ENCODE data around the gene EHD1. TPM values are rescaled to one million over a fixed set of nuclear protein-coding genes. Genes with fewer than 3 reads are reported as not detected.

EHD1 gene
- total RNA-seq, 2 experiments from 2014 or later: 71.0 to 73.6 TPM

DNA sequence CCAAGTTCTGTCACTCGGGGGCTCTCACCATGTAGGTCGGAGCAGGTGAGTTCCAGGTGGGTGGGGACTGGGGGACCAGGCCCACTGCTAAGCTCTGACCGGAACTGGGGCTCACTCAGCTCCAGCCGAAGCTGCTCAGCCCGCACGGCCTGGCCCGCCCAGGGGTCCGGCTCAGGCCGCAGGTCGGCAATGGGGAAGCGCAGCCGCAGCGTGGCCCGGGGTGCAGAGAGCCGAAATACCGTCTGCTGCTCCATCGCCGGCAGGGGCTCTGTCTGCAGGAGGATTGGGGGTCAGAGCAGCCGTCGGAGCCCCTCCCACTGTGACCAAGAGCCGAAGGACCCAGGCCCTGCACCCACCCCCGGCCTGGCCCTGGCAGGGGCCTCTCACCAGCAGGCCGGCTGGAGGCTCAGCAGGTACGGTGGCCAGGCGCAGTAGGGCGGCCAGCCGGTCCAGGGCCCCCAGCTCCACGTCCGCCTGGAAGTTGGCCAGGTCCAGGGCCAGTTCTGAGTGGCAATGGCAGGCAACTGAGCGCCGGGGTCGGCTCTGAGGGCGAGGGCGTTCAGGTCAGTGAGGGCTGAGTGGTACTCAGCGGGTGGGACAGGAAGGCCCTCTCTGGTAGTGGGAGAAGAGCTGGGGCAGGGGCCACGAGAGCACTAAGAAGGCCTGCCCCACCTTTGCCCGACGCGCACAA lies 31.4 kb upstream of the EHD1 start:
- peaks cover 17% of the 10 kb centered on the region for H3K36me3 Mint-ChIP-seq (ENCODE audit: low read depth)
- H3K27me3 Mint-ChIP-seq: no peaks in the 10 kb centered on the region
- no peaks in the 10 kb centered on the region for H3K4me1 Mint-ChIP-seq
- no peaks in the 10 kb centered on the region for H3K9me3 Mint-ChIP-seq (ENCODE audit: low read depth)
- H3K4me3 Mint-ChIP-seq: no peak overlapping the region
- no peak for ATAC-seq
- CTCF ChIA-PET: interaction anchor here (0.6 kb wide), 1 partner anchor 270 kb away, joined by 3 read pairs; no protein-coding TSS in a partner anchor
- intact Hi-C loops (cut with DNase I, micrococcal nuclease): no loop called here
- H3K27ac Mint-ChIP-seq: no peak overlapping the region
- POLR2A ChIA-PET: no interaction called here
- DNase-seq: no peak

DNA sequence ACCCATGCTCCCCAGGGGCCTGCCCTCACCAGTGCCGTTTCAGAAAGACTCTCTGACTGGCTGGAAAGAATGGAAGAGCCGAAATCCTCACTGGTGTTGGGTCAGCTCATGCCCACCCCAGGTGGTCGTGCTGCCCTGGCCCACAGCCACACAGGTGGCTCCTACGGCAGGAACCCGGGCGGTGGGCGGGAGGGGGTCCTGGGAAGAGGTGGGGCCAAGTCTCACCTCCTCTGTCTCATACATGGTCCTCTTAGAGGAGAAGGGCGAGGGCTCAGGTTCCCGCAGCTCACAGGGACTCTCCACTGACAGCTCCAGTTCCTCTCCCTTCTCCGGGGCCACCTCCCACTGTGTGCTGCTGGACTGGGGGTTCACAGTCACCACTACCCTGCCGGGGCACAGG lies 30.3 kb upstream of the EHD1 start:
- Mint-ChIP-seq H3K27ac (no peak overlapping the region), H3K27me3 (no peaks in the 10 kb centered on the region), H3K36me3 (ENCODE audit: low read depth) (peaks cover 17% of the 10 kb centered on the region), H3K4me1 (no peaks in the 10 kb centered on the region), H3K4me3 (no peak overlapping the region), H3K9me3 (ENCODE audit: low read depth) (no peaks in the 10 kb centered on the region)
- intact Hi-C loops (cut with DNase I, micrococcal nuclease): no loop called here
- no peak for ATAC-seq
- CTCF ChIA-PET: no interaction called here
- POLR2A ChIA-PET: no interaction called here
- DNase-seq: no peak

DNA sequence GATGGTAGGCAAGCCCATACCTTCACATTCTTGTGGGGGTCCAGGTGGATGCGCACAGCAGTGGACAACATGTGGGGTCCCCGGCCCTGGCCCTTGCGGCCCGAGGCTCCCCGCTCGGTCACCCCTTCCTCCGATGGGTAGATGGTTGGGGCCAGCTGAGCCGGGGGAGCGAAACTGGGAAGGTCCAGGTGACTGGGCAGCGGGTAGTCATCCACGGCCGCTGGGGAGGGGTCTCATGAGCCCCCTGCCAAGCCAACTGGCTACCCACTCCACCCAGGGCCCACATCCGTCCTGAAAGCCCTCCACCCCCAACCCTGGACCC lies 27.9 kb upstream of the EHD1 start:
- Mint-ChIP-seq H3K4me1 (peaks cover 6% of the 10 kb centered on the region), H3K27me3 (no peaks in the 10 kb centered on the region), H3K4me3 (no peak overlapping the region), H3K9me3 (ENCODE audit: low read depth) (no peaks in the 10 kb centered on the region), H3K36me3 (ENCODE audit: low read depth) (peaks cover 7% of the 10 kb centered on the region), H3K27ac (no peak overlapping the region)
- intact Hi-C loops (cut with DNase I, micrococcal nuclease): no loop called here
- CTCF ChIA-PET: no interaction called here
- ATAC-seq (no peak), DNase-seq (no peak)
- POLR2A ChIA-PET: no interaction called here

- intact Hi-C loops (cut with DNase I, micrococcal nuclease): no loop called here
- Mint-ChIP-seq H3K4me1 (peaks cover 9% of the 10 kb centered on the region), H3K36me3 (ENCODE audit: low read depth) (peaks cover 7% of the 10 kb centered on the region), H3K27ac (no peak overlapping the region), H3K27me3 (no peaks in the 10 kb centered on the region), H3K4me3 (no peak overlapping the region), H3K9me3 (ENCODE audit: low read depth) (no peaks in the 10 kb centered on the region)
- ChIA-PET CTCF (no interaction called here), POLR2A (no interaction called here)
- ATAC-seq (no peak), DNase-seq (no peak)
Observed at GRCh38 chr11:64905516-64906313, 27.3 kb upstream of the EHD1 start.

DNA sequence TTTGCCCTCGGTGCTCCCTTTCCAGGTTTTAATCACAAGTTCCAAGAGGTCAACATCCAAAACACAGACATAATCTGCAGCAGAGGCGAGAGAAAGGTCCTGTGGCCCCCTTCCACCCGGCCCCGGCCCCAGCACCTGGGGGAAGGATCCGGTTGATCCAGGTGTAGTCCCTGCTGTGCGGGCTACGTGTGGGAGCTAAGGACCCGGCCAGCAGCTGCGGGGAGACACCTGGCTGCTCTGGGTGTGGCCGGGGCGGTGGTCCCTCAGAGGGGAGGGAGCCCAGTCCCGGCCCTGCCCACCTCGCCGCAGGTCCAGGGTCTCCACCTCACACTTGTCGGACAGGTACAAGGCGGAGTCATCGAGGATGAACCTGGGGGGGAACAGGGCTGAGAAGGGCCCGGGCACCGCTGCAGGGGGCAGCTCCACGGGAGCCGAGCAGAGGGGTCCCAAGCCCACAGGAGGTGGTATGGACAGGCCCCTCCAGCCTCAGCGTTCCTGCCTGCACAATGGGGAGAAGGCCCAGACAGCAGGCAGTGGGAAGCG lies 24.9 kb upstream of the EHD1 start:
- DNase-seq (no peak), ATAC-seq (no peak)
- H3K4me3 Mint-ChIP-seq: no peak overlapping the region
- intact Hi-C loops (cut with DNase I, micrococcal nuclease): no loop called here
- peaks cover 14% of the 10 kb centered on the region for H3K4me1 Mint-ChIP-seq
- H3K27me3 Mint-ChIP-seq: no peaks in the 10 kb centered on the region
- ChIA-PET POLR2A (no interaction called here), CTCF (no interaction called here)
- no peak overlapping the region for H3K27ac Mint-ChIP-seq
- H3K9me3 Mint-ChIP-seq (ENCODE audit: low read depth): no peaks in the 10 kb centered on the region
- H3K36me3 Mint-ChIP-seq (ENCODE audit: low read depth): peaks cover 10% of the 10 kb centered on the region

GRCh38 chr11:64902102-64902900 lies 23.9 kb upstream of the EHD1 start:
- intact Hi-C loops (cut with DNase I, micrococcal nuclease): no loop called here
- CTCF ChIA-PET: no interaction called here

GRCh38 chr11:64900774-64901173 lies 22.4 kb upstream of the EHD1 start:
- H3K27ac Mint-ChIP-seq: no peak overlapping the region
- H3K4me1 Mint-ChIP-seq: peaks cover 14% of the 10 kb centered on the region
- DNase-seq (no peak), ATAC-seq (no peak)
- H3K36me3 Mint-ChIP-seq (ENCODE audit: low read depth): peaks cover 5% of the 10 kb centered on the region
- CTCF ChIA-PET: interaction anchor here (17.2 kb wide), 1 partner anchor 51 kb away, joined by 377 read pairs; the partner anchor contains the start of gene CDC42BPG
- H3K9me3 Mint-ChIP-seq (ENCODE audit: low read depth): no peaks in the 10 kb centered on the region
- POLR2A ChIA-PET: interaction anchor here (0.6 to 1.2 kb wide), 2 partner anchors 12 to 22 kb away, joined by 4 to 6 read pairs; partner anchors contain the start of gene EHD1
- intact Hi-C loops (cut with DNase I, micrococcal nuclease): no loop called here
- H3K4me3 Mint-ChIP-seq: no peak overlapping the region
- H3K27me3 Mint-ChIP-seq: no peaks in the 10 kb centered on the region

More at GRCh38 chr11:64902102-64902900, 23.9 kb upstream of the EHD1 start:
- Mint-ChIP-seq H3K27ac (no peak overlapping the region), H3K4me1 (peaks cover 14% of the 10 kb centered on the region), H3K27me3 (no peaks in the 10 kb centered on the region), H3K9me3 (ENCODE audit: low read depth) (no peaks in the 10 kb centered on the region), H3K36me3 (ENCODE audit: low read depth) (peaks cover 5% of the 10 kb centered on the region), H3K4me3 (no peak overlapping the region)
- ATAC-seq: no peak
- POLR2A ChIA-PET: no interaction called here
- no peak for DNase-seq

DNA sequence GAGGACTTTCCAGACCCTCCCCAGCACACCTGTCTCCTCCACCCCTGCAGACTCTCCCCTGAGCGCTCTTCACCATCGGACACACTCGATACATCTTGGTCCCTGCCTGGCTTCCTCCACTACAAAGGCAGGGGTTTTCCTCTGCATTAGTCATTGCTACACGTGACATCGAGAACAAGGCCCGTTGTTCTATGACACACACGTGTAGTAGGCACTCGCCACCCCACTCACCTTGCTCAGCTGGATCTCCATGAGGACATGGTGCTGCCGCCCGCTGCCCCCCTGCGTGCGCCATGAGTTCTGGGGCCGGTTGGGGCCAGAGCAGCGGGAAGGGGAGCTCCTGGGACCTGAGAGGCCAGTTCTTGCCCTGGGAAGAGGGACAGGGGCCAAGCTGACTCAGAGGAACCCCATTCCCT lies 21.9 kb upstream of the EHD1 start:
- ChIA-PET POLR2A (interaction anchor here (1.2 kb wide), 1 partner anchor 12 kb away, joined by 4 read pairs; no protein-coding TSS in a partner anchor), CTCF (interaction anchor here (17.2 kb wide), 1 partner anchor 51 kb away, joined by 377 read pairs; the partner anchor contains the start of gene CDC42BPG)
- H3K27me3 Mint-ChIP-seq: no peaks in the 10 kb centered on the region
- intact Hi-C loops (cut with DNase I, micrococcal nuclease): no loop called here
- peaks cover 5% of the 10 kb centered on the region for H3K36me3 Mint-ChIP-seq (ENCODE audit: low read depth)
- ATAC-seq: peak; percentile 100
- peak; percentile 81 for DNase-seq
- H3K9me3 Mint-ChIP-seq (ENCODE audit: low read depth): no peaks in the 10 kb centered on the region
- peak overlapping the region; percentile 68 for H3K27ac Mint-ChIP-seq
- peak overlapping the region; percentile 1 for H3K4me3 Mint-ChIP-seq
- peaks cover 14% of the 10 kb centered on the region for H3K4me1 Mint-ChIP-seq

DNA sequence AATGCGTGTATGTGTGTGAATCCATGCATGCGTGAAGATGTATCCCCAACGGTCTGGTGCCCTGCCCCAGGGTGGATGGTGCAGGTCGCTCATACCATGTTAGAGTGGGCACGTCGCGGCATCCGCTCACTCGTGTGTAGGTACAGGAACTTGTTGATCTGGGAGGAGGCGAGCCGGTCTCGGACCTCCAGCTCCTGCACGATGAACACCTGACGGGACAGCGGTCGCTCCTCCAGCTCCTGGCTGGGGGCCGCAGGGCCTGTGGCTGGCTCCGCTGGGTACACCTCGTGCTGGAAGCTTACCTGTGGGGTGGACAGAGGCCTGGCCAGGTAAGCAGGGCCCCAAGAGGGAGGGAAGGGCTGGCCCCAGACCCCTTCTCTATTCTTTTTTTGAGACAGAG lies 20.1 kb upstream of the EHD1 start:
- no peak for ATAC-seq
- no peaks in the 10 kb centered on the region for H3K27me3 Mint-ChIP-seq
- no peaks in the 10 kb centered on the region for H3K9me3 Mint-ChIP-seq (ENCODE audit: low read depth)
- no peak overlapping the region for H3K4me3 Mint-ChIP-seq
- intact Hi-C loops (cut with DNase I, micrococcal nuclease): no loop called here
- peaks cover 14% of the 10 kb centered on the region for H3K4me1 Mint-ChIP-seq
- no peak for DNase-seq
- H3K36me3 Mint-ChIP-seq (ENCODE audit: low read depth): peaks cover 8% of the 10 kb centered on the region
- H3K27ac Mint-ChIP-seq: no peak overlapping the region
- CTCF ChIA-PET: interaction anchor here (17.2 kb wide), 1 partner anchor 49 kb away, joined by 377 read pairs; the partner anchor contains the start of gene CDC42BPG
- POLR2A ChIA-PET: no interaction called here

GRCh38 chr11:64898076-64898445 lies 19.6 kb upstream of the EHD1 start:
- intact Hi-C loops (cut with DNase I, micrococcal nuclease): no loop called here
- Mint-ChIP-seq H3K4me1 (peaks cover 14% of the 10 kb centered on the region), H3K36me3 (ENCODE audit: low read depth) (peaks cover 8% of the 10 kb centered on the region), H3K4me3 (no peak overlapping the region), H3K9me3 (ENCODE audit: low read depth) (no peaks in the 10 kb centered on the region), H3K27ac (no peak overlapping the region), H3K27me3 (no peaks in the 10 kb centered on the region)
- no peak for ATAC-seq
- ChIA-PET POLR2A (no interaction called here), CTCF (interaction anchor here (17.2 kb wide), 1 partner anchor 48 kb away, joined by 377 read pairs; the partner anchor contains the start of gene CDC42BPG)
- DNase-seq: no peak

- H3K4me3 Mint-ChIP-seq: no peak overlapping the region
- H3K27me3 Mint-ChIP-seq: no peaks in the 10 kb centered on the region
- POLR2A ChIA-PET: no interaction called here
- CTCF ChIA-PET: interaction anchor here (17.2 kb wide), 1 partner anchor 48 kb away, joined by 377 read pairs; the partner anchor contains the start of gene CDC42BPG
- no peaks in the 10 kb centered on the region for H3K9me3 Mint-ChIP-seq (ENCODE audit: low read depth)
- H3K27ac Mint-ChIP-seq: no peak overlapping the region
- ATAC-seq (no peak), DNase-seq (no peak)
- intact Hi-C loops (cut with DNase I, micrococcal nuclease): no loop called here
- peaks cover 14% of the 10 kb centered on the region for H3K4me1 Mint-ChIP-seq
- peaks cover 8% of the 10 kb centered on the region for H3K36me3 Mint-ChIP-seq (ENCODE audit: low read depth)
Observed at GRCh38 chr11:64897381-64898075, 19.1 kb upstream of the EHD1 start.

All from activated CD4-positive, alpha-beta T cell treated with anti-CD3 and anti-CD28 coated beads for 36 hours (primary cell).